Keratinocyte (primary cell): Measurements from ENCODE around the gene PEMT.

Experiments used
- CTCF ChIP-seq, 3 experiments: IDR thresholded peaks in 1 of 3; conservative IDR thresholded peaks in 1 of 3; optimal IDR thresholded peaks in 1 of 3; 2 replicates in 2 of 3; 3 replicates in 1 of 3; pipeline versions ENCODE3 to v1.5.1; 2011; ENCODE audit warnings: low read length in 3 of 3, mild to moderate bottlenecking in 3 of 3, moderate library complexity in 2 of 3, control low read depth in 1 of 3, inconsistent platforms in 1 of 3; ENCODE audit not compliant: insufficient read depth in 2 of 3; ENCODE audit errors: extremely low read depth in 1 of 3
- EZH2 ChIP-seq: IDR thresholded peaks from one replicate; pipeline ENCODE4 v1.6.1; 2012; ENCODE audit warnings: inconsistent platforms, mild to moderate bottlenecking, low read length, moderate library complexity

GRCh38 chr17:17557796-17558195 lies 33.7 kb downstream of the PEMT start:
- TF ChIP-seq CTCF (optimal IDR thresholded peaks at IDR 0.05 in 1 of 3, IDR thresholded peaks at IDR 0.05 in 1 of 3, conservative IDR thresholded peaks at IDR 0.05 in 1 of 3; ENCODE audit: extremely low read depth in 1 of 3, insufficient read depth in 2 of 3, low read length in 3 of 3), result no peak
- TF ChIP-seq EZH2, result no peak
